Upper lobe of left lung (tissue), 6 donors: ENCODE measurements around the gene SPATA22. TPM values are rescaled to one million over a fixed set of nuclear protein-coding genes. Genes with fewer than 3 reads are reported as not detected.
"Not testable (repeated sequence)": the region's sequence is repeated elsewhere in the genome, so short reads cannot be mapped to it uniquely, and the experiment has no call there.

Source experiments
- ATAC-seq, 2 donors: fragments of 200-7000 bp; cut with Tn5 transposase; one replicate each; pipeline ENCODE4 v1.9.1; 2022; ENCODE audit warnings: mild to moderate bottlenecking in 2 of 2, moderate library complexity in 2 of 2; ENCODE audit not compliant: low FRiP score in 2 of 2
- DNase-seq, 2 donors: peaks; one replicate each; pipeline ENCODE4 v3.0.0-alpha.2; 2019 to 2020
- H3K27ac ChIP-seq, 4 donors: fragments of 200-600 bp; sonication (generic); one replicate each; pipeline ENCODE4 v1.5.1; 2016 to 2019
- H3K27me3 ChIP-seq, 4 donors: fragments of 200-600 bp; sonication (generic); one replicate each; pipeline ENCODE4 v1.5.1; 2017 to 2019
- H3K36me3 ChIP-seq, 4 donors: fragments of 200-600 bp; sonication (generic); one replicate each; pipeline ENCODE4 v1.5.1; 2016 to 2019
- H3K4me1 ChIP-seq, 4 donors: fragments of 200-600 bp; sonication (generic); one replicate each; pipeline ENCODE4 v1.5.1; 2018 to 2019
- H3K4me3 ChIP-seq, 4 donors: fragments of 200-600 bp; sonication (generic); one replicate each; pipeline ENCODE4 v1.5.1; 2017 to 2019; ENCODE audit warnings: mild to moderate bottlenecking in 2 of 4, moderate library complexity in 1 of 4
- H3K9me3 ChIP-seq, 4 donors: fragments of 200-600 bp; sonication (generic); one replicate each; pipeline ENCODE4 v1.5.1; 2018 to 2019
- CTCF ChIP-seq, 6 experiments: fragments of 450-650 bp in 4 of 6; fragments of 200-600 bp in 2 of 6; sonication (generic) in 2 of 6; IDR thresholded peaks; one replicate each; pipeline ENCODE4 v1.5.1; 2016 to 2019; ENCODE audit warnings: antibody characterized with exemption in 6 of 6
- EP300 ChIP-seq, 4 donors: sonication (generic); formaldehyde crosslinking; IDR thresholded peaks; one replicate each; pipeline ENCODE4 v1.5.1; 2017; ENCODE audit warnings: antibody characterized with exemption in 4 of 4, control low read depth in 2 of 4
- POLR2A ChIP-seq, 4 donors: fragments of 450-650 bp; IDR thresholded peaks; one replicate each; pipeline ENCODE4 v1.5.1; 2016 to 2017; ENCODE audit warnings: antibody characterized with exemption in 4 of 4, mild to moderate bottlenecking in 2 of 4
- POLR2AphosphoS5 ChIP-seq, 2 donors: sonication (generic); formaldehyde crosslinking; IDR thresholded peaks; one replicate each; pipeline ENCODE4 v1.5.1; 2017; ENCODE audit warnings: antibody characterized with exemption in 2 of 2
- WGBS, 2 donors: methylation state at CpG; one replicate each; pipeline ENCODE4 v1.1.5; 2017 to 2018; 5-methylcytosine and 5-hydroxymethylcytosine counted together
- total RNA-seq, 6 donors: library from RNA; depleted of rRNA in 4 of 6; stranded (reverse); fragments of >200 nt in 4 of 6; gene quantifications; one replicate each; pipeline versions ENCODE4 v1.1.0 to v1.2.1, GENCODE V29; 2016 to 2021
- donor health status: DM: no; HTN: no; CAD: no; lungs with moderate emphysema.
- donor health status: DM: no; HTN: yes; CAD: no; lungs with severe emphysema.

SPATA22 gene
- total RNA-seq, 6 donors from 2014 or later, result 0.20 to 2.1 TPM; not detected in 4

- H3K4me1 ChIP-seq, result no peaks in the 10 kb centered on the region
- no peak within 1 kb of the TSS for H3K4me3 ChIP-seq
- peaks cover 0 to 3% (median 0%) of the 10 kb centered on the region in 4 donors for H3K9me3 ChIP-seq
- TF ChIP-seq POLR2A (IDR thresholded peaks at IDR 0.05) (no peak), EP300 (IDR thresholded peaks at IDR 0.05) (no peak), CTCF (IDR thresholded peaks at IDR 0.05) (no peak), POLR2AphosphoS5 (IDR thresholded peaks at IDR 0.05) (no peak)
- no peaks in the 10 kb centered on the region for H3K27me3 ChIP-seq
- no peak within 1 kb of the TSS for H3K27ac ChIP-seq
- no peak for DNase-seq
- ATAC-seq, result no peak
- no peaks in the 10 kb centered on the region for H3K36me3 ChIP-seq
- WGBS, 2 donors, result 71 to 74% methylated on average over 3 of the region's 3 CpGs
These were observed 37.9 kb downstream of the SPATA22 start, which contains the start of gene OR1E2 for GRCh38 chr17:3433741-3434140. Gene OR1E2 (minus strand): TSS chr17:3433841. CDS start chr17:3433841, 0 bp downstream.

- DNase-seq, H3K4me3 ChIP-seq, H3K27me3 ChIP-seq, H3K27ac ChIP-seq, H3K4me1 ChIP-seq, H3K9me3 ChIP-seq, H3K36me3 ChIP-seq: not testable (repeated sequence)
- peak; percentile 42 to 74 for ATAC-seq
- WGBS, 2 donors, result 22 to 34% methylated on average over 7 of the region's 7 CpGs
These were observed 38.4 kb downstream of the SPATA22 start for GRCh38 chr17:3433215-3433614.

GRCh38 chr17:3418222-3418621 lies 53.4 kb downstream of the SPATA22 start:
- 65 to 78% methylated on average over 2 of the region's 2 CpGs for WGBS, 2 donors
- no peaks in the 10 kb centered on the region for H3K4me1 ChIP-seq
- no peak overlapping the region for H3K27ac ChIP-seq
- TF ChIP-seq POLR2AphosphoS5 (IDR thresholded peaks at IDR 0.05) (no peak), POLR2A (IDR thresholded peaks at IDR 0.05) (no peak), CTCF (IDR thresholded peaks at IDR 0.05) (no peak), EP300 (IDR thresholded peaks at IDR 0.05) (no peak)
- no peaks in the 10 kb centered on the region for H3K27me3 ChIP-seq
- no peaks in the 10 kb centered on the region for H3K36me3 ChIP-seq
- H3K4me3 ChIP-seq, result no peak overlapping the region
- no peak for DNase-seq
- ATAC-seq, result no peak
- no peaks in the 10 kb centered on the region for H3K9me3 ChIP-seq

- no peak for DNase-seq
- 81 to 86% methylated on average over 5 of the region's 5 CpGs for whole genome bisulfite sequencing, 2 donors
These were observed 56.0 kb downstream of the SPATA22 start for GRCh38 chr17:3415610-3416009.

GRCh38 chr17:3412216-3412615 lies 59.4 kb downstream of the SPATA22 start:
- not testable (repeated sequence) for H3K9me3 ChIP-seq, DNase-seq, H3K27me3 ChIP-seq, H3K4me1 ChIP-seq, H3K36me3 ChIP-seq, H3K4me3 ChIP-seq, H3K27ac ChIP-seq
- WGBS, 2 donors, result 57% methylated on average over 4 of the region's 16 CpGs; no CpG with 5 or more reads in 1 of the 2 donors
- peak in 1 of 2 donors; percentile 40 for ATAC-seq

More at GRCh38 chr17:3415610-3416009, 56.0 kb downstream of the SPATA22 start:
- TF ChIP-seq EP300 (IDR thresholded peaks at IDR 0.05) (no peak), CTCF (IDR thresholded peaks at IDR 0.05) (no peak), POLR2AphosphoS5 (IDR thresholded peaks at IDR 0.05) (no peak), POLR2A (IDR thresholded peaks at IDR 0.05) (no peak)
- no peak for ATAC-seq
- Histone ChIP-seq H3K4me3 (no peak overlapping the region), H3K27ac (no peak overlapping the region), H3K27me3 (no peaks in the 10 kb centered on the region), H3K36me3 (no peaks in the 10 kb centered on the region), H3K9me3 (no peaks in the 10 kb centered on the region), H3K4me1 (no peaks in the 10 kb centered on the region)

- no peaks in the 10 kb centered on the region for H3K27me3 ChIP-seq
- no peak for DNase-seq
- no peak within 1 kb of the TSS for H3K4me3 ChIP-seq
- H3K9me3 ChIP-seq, result peaks cover 0 to 17% (median 9%) of the 10 kb centered on the region in 4 donors
- 80 to 87% methylated on average over 3 of the region's 3 CpGs for WGBS, 2 donors
- TF ChIP-seq POLR2AphosphoS5 (IDR thresholded peaks at IDR 0.05) (no peak), POLR2A (IDR thresholded peaks at IDR 0.05) (no peak)
- H3K27ac ChIP-seq, result no peak within 1 kb of the TSS
- H3K36me3 ChIP-seq, result no peaks in the 10 kb centered on the region
- ATAC-seq, result no peak
- no peaks in the 10 kb centered on the region for H3K4me1 ChIP-seq
These were observed 60.5 kb downstream of the SPATA22 start, which contains the start of gene OR3A3 for GRCh38 chr17:3411070-3411469. Gene OR3A3 (plus strand): TSS chr17:3411370.

- H3K27me3 ChIP-seq, H3K4me1 ChIP-seq, H3K36me3 ChIP-seq, H3K27ac ChIP-seq, ATAC-seq, DNase-seq, H3K4me3 ChIP-seq: not testable (repeated sequence)
- H3K9me3 ChIP-seq, result peaks cover 0 to 17% (median 9%) of the 10 kb centered on the region in 4 donors
- 79 to 84% methylated on average over 1 of the region's 1 CpG for WGBS, 2 donors
These were observed 67.8 kb downstream of the SPATA22 start for GRCh38 chr17:3403856-3404255.
